Measurements from ENCODE around the gene CLIC6.

Gene CLIC6

GRCh38 chr21:34668803-34669148 lies at the start of gene CLIC6:
Gene CLIC6 (plus strand): TSS chr21:34668994. CDS start chr21:34669389, 395 bp downstream.
- in situ Hi-C loops (cut with MboI; ENCODE audit: low sequenced_read_pairs), result no loop called here

GRCh38 chr21:34619841-34620665 lies 48.7 kb upstream of the CLIC6 start:
- in situ Hi-C loops (cut with MboI; ENCODE audit: low sequenced_read_pairs), result loop anchor here (25.0 kb wide), 1 partner anchor 708 kb away; the partner anchor contains the start of gene ATP5PO

- in situ Hi-C loops (cut with MboI; ENCODE audit: low sequenced_read_pairs), result loop anchor here (25.0 kb wide), 1 partner anchor 709 kb away; the partner anchor contains the start of gene ATP5PO
These were observed 47.1 kb upstream of the CLIC6 start for GRCh38 chr21:34621434-34622350.

DNA sequence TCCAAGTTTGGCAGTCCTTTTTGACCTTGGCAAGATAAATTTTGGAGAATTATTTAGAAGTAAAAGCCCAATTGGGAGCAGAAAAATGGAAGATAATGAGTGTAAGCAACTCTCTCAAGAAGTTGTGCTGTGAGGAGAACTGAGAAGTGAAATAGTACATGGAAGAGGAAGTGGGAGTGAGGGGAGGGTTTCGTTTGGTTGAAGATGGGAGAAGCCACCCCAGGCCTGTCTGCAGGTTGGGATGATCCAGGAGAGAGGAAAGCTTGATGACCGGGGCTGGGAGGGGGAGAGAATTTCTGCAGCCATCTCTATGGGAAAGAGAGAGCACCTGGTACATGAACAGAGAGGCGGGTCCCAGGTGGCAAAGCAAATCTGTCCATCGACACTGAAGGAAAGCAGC lies 45.3 kb upstream of the CLIC6 start:
- in situ Hi-C loops (cut with MboI; ENCODE audit: low sequenced_read_pairs), result loop anchor here (25.0 kb wide), 1 partner anchor 711 kb away; the partner anchor contains the start of gene ATP5PO

- in situ Hi-C loops (cut with MboI; ENCODE audit: low sequenced_read_pairs), result no loop called here
These were observed 43.7 kb upstream of the CLIC6 start for GRCh38 chr21:34625030-34625593.

GRCh38 chr21:34626131-34626530 lies 42.7 kb upstream of the CLIC6 start:
- in situ Hi-C loops (cut with MboI; ENCODE audit: low sequenced_read_pairs), result no loop called here

GRCh38 chr21:34630536-34631143 lies 38.2 kb upstream of the CLIC6 start:
- in situ Hi-C loops (cut with MboI; ENCODE audit: low sequenced_read_pairs), result no loop called here

GRCh38 chr21:34632498-34632897 lies 36.3 kb upstream of the CLIC6 start:
- in situ Hi-C loops (cut with MboI; ENCODE audit: low sequenced_read_pairs), result no loop called here

GRCh38 chr21:34635307-34635706 lies 33.5 kb upstream of the CLIC6 start:
- in situ Hi-C loops (cut with MboI; ENCODE audit: low sequenced_read_pairs), result no loop called here

- in situ Hi-C loops (cut with MboI; ENCODE audit: low sequenced_read_pairs), result no loop called here
These were observed 31.8 kb upstream of the CLIC6 start for GRCh38 chr21:34636961-34637360.

DNA sequence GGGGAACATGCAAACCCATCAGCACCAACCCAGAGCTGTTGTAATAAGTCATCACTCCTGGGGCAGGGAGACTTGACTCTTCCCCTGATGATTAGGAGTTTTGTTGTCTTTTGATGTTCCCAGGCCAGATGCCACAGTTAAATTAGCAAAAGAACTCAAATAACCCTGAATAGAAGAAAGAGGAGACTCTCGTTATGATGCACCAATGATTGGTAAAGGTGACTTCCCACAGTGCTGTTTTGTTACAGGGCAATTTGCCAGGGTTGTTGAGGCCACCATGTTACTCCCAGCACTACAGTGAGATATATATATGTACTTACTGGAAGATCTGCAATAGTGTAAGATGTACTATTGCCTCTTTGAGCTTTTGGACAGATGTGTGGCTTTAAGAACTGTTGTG lies 29.5 kb upstream of the CLIC6 start:
- in situ Hi-C loops (cut with MboI; ENCODE audit: low sequenced_read_pairs), result no loop called here

DNA sequence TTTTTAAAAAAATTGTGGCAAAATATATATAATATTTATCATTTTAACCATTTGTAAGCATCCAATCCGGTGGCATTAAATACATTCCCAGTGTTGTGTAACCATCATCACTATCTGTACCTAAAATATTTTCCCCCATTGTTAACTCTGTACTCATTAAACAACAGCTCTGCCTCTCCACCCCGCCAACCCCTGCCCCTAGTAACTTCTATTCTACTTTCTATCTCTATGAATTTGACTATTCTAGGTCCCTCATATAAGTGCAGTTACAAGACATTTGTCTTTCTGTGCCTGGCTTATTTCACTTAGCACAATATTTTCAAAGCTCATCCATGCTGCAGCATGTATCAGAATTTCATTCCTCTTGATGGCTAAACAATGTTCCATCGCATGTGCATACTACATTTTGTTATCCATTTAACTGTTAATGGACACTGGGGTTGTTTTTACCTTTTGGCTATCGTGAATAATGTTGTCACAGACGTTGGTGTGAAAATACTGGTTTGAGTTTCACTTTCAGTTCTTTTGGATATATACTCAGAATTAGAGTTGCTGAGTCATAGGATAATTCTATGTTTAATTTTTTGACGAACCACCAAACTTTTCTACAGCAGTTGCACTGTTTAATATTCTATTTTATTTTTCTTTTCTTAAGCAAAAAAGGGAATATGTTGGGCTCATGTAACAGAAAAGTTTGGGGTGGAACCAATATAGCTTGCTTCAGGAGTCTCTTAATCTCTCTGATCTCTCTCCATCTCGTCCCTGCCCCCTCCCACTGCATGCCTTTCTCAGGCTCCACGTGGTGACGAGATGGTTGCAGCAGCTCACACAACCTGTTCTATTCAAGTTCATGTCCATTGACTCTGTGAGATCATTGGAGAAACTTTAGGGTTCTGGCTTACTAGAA lies 28.7 kb upstream of the CLIC6 start:
- in situ Hi-C loops (cut with MboI; ENCODE audit: low sequenced_read_pairs), result no loop called here

DNA sequence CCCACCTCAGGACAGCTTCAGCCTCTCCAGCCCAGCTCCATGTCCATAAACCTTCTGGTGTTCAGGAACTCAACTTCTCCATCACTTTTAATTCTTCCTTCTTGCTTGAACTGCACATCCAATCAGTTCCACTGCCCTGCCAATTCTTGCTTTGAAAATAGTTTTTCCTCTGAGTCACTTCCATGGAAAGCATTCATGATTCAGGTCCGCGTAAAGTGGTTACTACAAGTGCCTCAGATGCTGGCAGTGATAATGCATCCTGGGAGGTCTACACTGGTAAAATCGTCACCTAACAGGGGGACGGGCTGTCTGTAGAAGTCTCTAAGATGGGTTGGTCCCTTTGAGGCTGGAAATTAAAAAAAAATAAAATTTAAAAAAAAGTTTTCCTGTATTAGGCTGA lies 27.9 kb upstream of the CLIC6 start:
- in situ Hi-C loops (cut with MboI; ENCODE audit: low sequenced_read_pairs), result no loop called here

DNA sequence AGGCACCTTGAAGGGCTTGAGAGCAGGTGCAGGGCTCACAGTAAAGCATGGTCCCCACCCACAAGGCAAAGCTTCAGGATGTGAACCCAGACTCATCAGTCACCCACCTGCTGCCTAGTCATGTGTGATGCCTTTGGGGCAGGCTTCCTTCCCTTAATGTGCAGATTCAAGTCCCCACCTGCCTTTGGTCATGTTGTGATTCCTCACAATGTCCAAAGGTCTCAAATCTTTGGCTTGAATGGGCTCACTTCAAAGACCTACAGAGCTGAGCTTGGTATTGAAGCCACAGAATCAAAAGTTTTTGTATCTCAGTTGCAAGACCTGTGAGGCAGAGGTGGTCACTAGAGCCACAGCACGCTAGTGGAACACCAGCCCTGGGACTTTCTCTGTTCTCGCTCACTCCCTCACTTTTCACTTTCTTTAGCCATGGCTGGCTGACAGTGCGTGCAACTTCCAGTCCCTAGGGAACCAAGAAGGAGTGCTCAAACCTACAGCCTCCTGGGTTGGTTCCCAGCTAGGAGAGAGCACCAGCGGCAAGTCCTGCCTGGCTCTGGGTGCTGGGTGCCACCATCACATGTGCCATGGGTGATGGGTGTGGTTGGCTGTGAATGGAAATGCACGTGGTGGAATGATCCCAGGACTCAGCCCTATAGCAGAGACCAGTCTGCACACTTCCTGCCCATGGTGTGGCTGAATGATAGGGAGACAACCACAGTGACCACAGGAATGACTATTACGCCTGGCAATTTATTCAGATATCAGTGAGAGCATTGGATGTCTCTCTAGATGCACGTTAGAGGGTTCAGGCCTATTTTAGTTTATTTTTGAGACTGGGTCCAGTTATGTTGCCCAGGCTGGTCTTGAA lies 26.4 kb upstream of the CLIC6 start:
- in situ Hi-C loops (cut with MboI; ENCODE audit: low sequenced_read_pairs), result no loop called here

GRCh38 chr21:34644825-34645224 lies 24.0 kb upstream of the CLIC6 start:
- in situ Hi-C loops (cut with MboI; ENCODE audit: low sequenced_read_pairs), result no loop called here

GRCh38 chr21:34647555-34647954 lies 21.2 kb upstream of the CLIC6 start:
- in situ Hi-C loops (cut with MboI; ENCODE audit: low sequenced_read_pairs), result no loop called here

- in situ Hi-C loops (cut with MboI; ENCODE audit: low sequenced_read_pairs), result no loop called here
These were observed 20.0 kb upstream of the CLIC6 start for GRCh38 chr21:34648739-34649297.

DNA sequence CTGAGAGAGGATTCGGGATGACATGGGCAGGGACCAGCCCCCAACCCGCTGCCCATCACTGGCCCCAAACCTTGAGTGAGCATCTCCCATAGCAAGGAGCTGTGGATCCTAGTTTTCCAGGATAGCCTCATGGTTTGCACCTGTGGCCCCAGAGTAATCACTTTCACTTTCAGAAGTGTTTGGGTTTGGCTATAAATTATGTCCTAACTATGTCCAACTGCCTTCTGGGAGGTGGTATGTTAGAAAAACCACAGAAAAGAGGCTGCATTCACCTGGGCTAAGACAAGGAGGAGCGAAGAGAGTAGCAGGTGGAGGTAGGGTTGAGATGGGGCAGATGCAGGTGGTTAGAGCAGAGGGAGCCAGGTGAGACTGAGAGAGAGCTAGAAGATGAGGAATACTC lies 19.4 kb upstream of the CLIC6 start:
- in situ Hi-C loops (cut with MboI; ENCODE audit: low sequenced_read_pairs), result no loop called here

All from HL-60/S4 treated with retinoic acid at 250 ng/mL for 4 days and 3 days (cell line).